Daoy (cell line): ENCODE measurements around the gene TENT4A. TPM values are rescaled to one million over a fixed set of nuclear protein-coding genes. Genes with fewer than 3 reads are reported as not detected.

Experiments
- DNase-seq: peaks from one replicate; pipeline ENCODE4 v3.0.0-alpha.2; 2015; ENCODE audit warnings: low read depth
- total RNA-seq: library from RNA; depleted of rRNA; stranded (reverse); fragments of >200 nt; shearing (Covaris generic); gene quantifications from 2 replicates; pipeline ENCODE4 v1.2.3, GENCODE V29; 2014

TENT4A gene
- total RNA-seq, 1 experiment from 2014 or later: 5.4 TPM

DNA sequence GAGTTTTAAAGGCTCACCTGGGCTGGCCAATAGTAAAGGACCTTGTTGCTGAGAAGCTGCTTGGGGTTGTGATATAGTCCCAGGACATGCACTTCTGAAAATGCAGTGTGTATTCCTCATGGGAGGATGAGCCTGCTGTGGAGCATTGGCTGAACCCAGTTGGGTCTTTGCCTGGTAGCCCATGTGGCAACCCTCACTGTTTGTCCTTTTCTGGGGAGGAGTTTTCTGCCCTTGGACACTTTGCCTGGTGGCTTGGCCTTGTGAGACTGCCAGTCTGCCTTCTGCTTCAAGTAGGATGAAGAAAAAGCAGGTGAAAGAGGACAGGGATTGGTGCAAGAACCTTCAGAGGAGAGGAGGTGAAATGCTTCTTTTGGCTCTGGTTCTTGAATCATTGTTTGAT lies 4.0 kb downstream of the TENT4A start:
- no peak for DNase-seq

- DNase-seq: no peak
These were observed 4.5 kb downstream of the TENT4A start for GRCh38 chr5:6717687-6718086.

DNA sequence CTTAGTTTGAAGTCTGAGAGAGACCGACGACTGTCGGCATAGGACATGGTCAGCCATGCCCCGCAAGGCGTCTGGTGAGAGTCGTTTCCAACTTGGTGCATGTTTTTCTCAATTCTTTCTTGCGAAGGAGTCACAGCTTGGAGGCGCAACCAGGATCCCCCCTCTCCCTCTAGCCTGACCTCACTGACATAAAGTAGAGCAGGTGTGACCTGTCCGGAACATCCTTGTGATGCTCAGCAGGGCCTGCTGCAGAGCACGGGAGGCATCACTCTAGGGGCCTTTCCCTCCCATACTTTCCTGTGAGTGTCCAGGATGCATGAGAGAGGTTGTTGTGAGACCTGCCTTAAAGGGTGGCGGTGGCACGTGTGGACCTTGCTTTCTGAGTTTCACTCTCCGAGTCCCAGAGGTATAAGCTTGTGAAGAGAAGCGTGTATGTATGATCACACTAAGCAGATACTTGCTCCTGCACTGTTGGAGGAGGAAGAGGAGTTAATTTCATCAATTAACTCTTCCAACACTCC lies 5.0 kb downstream of the TENT4A start:
- DNase-seq: no peak

- no peak for DNase-seq
These were observed 5.5 kb downstream of the TENT4A start for GRCh38 chr5:6718718-6719117.

DNA sequence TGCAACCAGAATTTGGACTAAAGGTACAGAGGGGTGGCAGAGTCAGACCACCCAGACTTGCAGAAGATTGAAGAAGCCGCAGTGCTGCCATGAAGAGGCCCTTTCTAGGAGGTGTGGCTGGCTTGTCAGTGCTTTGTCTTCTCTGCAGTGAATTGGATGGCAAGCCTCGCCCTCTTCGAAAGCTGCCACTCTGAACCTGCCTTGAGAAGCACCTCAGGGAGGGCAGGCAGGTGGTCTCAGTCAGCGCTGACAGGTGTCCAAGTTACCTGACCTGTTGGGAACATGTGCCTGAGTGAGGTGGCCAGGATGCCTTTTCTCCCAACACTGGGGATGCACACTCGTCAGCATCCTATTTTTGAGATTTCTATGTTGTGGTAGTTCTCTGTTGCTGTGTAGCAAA lies 6.2 kb downstream of the TENT4A start:
- no peak for DNase-seq

GRCh38 chr5:6719896-6720560 lies 6.8 kb downstream of the TENT4A start:
- DNase-seq: no peak

DNA sequence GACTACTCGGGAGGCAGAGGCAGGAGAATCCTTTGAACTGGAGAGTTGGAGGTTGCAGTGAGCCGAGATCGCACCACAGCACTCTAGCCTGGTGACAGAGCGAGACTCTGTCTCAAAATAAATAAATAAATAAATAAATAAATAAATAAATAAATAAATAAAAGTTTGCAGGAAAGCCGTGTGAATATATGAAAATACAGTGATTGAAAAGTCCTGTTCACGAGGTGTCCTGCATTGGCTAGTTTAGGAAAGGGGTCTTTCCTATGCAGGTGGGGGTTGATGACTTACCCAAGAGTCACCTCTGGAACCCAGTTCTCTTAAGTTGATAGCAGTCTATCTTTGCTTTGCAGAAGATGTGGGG lies 7.3 kb downstream of the TENT4A start:
- no peak for DNase-seq

- no peak for DNase-seq
These were observed 8.2 kb downstream of the TENT4A start for GRCh38 chr5:6721442-6721841.

DNA sequence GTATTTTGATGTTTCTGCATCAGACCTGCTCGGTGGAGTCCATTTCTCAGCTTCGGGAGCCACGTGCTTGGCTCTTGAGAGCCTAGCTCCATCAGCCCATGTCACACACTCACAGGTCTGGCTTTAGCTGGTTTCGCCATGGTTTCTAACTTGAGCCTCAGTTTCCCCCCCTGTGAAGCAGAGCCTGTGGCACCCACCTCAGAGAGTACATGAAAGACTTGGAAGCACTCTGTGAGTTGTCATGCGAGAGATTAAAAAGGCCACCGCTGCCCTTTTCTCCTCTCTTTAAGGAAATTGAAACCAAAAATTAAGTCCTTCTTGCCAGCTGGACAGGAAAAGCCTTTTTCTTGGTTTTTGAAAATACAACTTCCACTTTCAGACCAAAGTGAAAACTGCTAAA lies 8.8 kb downstream of the TENT4A start:
- no peak for DNase-seq

- DNase-seq: no peak
These were observed 10.0 kb downstream of the TENT4A start for GRCh38 chr5:6723122-6723815.

GRCh38 chr5:6723816-6724300 lies 10.6 kb downstream of the TENT4A start:
- no peak for DNase-seq

GRCh38 chr5:6724321-6724929 lies 11.2 kb downstream of the TENT4A start:
- DNase-seq: no peak

- no peak for DNase-seq
These were observed 12.2 kb downstream of the TENT4A start for GRCh38 chr5:6725421-6725820.

DNA sequence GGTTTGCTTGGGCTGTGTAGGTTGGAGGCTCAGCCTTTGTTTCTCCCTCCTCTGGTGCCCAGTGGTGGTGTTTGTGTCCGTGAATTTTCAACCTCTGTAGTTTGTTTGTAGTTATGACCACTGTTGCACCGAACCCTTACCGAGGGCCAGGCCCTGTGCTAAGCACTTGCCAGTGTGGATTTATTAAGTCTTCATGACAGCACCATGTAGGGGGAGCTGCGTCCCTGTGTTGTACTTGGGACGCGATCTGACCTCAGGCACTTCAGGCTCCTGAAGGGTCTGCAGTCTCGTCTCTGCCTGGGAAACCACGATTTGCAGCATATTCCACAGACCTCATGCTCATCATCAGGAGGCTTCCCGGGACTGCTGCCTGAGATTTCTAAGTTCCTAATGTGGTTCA lies 12.8 kb downstream of the TENT4A start:
- DNase-seq: no peak

DNA sequence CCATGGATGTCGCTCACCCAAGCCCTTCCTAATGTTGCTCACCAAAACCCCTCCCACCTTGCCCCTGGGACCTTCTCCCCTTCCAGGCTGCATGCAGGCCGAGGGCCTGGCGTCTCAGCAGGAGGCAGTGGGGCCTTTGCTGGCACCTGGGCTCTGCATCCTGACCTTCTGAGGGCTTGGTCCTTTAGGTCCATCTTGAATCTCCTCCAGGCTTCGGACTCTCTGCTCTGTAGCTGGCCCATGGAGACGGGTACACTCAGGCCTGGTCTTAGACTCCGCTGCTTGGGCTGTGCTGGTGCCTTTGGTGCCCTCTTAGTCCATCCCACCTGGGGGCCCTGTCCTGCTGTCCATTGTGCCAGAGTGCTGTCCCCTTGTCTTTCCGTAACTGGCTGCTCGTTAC lies 14.0 kb downstream of the TENT4A start:
- no peak for DNase-seq

- DNase-seq: no peak
These were observed 15.0 kb downstream of the TENT4A start for GRCh38 chr5:6728011-6728794.

DNA sequence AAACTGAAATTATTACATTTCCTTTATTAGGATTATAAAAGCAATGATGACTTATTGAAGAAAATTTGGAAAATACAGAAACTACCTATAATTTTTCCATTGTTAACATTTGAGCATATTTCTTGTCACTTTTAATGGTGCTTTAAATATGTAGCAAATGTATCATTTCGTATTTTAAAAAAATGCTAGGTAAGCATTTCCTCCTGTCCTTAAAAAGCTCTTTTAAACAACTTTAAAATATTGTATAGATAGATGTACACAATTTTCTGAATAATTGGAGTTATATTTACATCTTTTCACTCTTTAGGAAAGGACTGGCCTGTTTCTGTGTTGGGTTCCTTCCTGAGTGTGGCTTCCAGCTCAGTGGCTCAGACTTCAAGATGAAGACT lies 15.6 kb downstream of the TENT4A start:
- DNase-seq: no peak

DNA sequence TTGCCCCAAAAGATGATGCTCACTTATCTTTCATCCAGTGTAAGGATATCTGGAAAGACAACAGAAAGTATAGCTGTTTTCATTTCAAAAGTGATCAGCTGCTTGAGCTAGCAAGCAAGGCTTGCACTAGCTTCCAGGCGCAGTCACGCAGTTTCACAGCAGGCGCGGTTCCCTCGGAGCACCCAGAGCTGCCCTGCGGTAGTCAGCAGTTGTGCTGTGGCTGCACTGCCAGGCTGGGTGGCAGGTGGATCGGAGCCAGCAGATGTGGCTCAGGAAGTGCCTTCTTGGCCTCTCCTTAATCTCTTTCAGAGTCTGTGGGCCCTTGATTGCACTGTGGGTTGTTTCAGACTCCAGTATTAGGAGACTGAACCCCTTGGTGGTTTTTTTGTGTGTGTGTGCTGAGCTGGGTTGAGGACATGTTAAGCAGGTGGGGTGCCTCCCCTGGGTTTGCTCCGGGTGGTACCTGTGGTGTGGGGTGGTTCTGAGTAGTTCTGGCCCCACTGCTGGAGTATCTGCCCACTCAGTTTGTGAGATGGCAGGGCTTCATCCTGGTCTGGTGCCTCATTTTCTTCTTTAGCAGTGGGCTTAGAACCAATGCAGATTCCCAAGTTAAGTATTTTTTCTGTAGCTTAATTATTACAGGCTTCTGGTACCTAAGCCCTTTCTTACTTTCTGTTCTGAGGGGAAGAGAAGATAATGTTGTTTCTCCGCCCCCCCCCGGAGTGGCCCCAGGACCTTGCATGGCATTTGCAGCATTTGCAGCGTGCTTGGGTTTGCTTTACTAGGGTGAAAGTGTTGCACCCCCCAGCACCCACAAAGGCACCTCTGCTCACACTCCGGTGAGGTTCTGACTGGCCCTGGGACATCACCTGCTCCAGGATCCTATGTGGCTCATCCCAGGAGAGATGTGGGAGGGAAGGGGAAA lies 16.4 kb downstream of the TENT4A start:
- no peak for DNase-seq

GRCh38 chr5:6730407-6730806 lies 17.2 kb downstream of the TENT4A start:
- no peak for DNase-seq

DNA sequence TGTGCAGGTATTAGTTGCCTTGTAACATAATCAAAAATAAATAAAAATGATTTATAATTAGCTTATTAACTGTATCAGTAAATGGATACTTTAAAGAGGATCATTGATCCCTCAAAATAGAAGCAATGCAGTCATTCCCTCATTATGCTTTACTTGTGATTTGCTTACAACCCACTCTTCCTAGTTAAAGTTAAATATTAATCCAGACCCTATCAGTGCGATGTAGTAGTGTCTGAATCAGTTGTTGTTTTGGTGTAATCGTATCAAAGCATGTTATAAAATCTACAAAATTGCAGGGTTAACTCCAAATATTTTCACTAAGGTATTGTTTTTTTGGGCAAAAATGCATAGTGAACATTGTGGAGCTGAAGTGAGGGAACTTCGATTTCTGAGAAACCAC lies 17.6 kb downstream of the TENT4A start:
- DNase-seq: no peak
